ENCODE measurements around the gene ABHD8. TPM values are rescaled to one million over a fixed set of nuclear protein-coding genes. Genes with fewer than 3 reads are reported as not detected.

Gene ABHD8
- total and polyA plus RNA-seq, 2 of the 4 experiments (the other 2 are of a cell fraction): 3.9 to 10.2 TPM

DNA sequence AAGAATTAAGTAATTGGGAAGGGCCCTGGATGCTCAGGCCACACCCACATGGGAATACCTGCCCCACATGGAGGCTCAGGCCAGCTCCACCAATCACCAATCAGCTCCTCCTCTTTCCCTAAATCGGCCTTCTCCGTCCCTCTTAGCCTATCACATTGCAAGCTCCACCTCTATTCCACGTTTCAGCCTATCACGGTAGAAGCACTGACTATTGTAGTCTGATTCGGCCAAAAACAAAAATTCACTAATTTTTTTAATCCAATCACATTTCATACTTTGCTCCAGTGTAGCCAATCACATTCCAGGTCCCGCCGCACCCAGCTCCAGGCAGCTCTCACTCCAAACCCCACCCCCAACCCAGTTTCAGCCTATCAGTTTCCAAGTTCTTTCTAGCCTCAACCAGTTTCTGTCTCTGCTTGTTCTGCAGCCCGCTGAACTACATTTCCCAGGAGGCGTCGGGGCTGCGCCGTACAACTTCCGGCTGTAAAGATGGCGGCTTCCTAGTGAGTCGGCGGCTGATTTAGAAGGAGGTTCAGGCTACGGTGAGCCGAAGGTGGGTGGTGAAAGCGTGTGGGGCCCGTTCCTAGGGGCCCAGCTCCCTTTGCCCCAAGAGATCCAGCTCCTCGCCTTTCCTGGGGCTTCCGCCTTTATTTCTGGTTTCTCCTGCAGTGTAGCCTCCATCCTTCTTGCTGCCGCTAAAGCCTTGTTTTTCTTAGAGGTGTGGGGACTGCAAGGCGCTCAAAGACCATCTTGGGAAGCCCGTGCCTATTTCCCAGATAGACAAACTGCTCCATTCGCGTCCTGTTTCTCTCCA is 36.0 kb downstream of the ABHD8 start, which contains the start of gene BABAM1:
Gene BABAM1, plus strand, starts transcription at position 469 of the 814 bp plus-strand sequence. CDS start 1,364 bp downstream, outside the sequence.
- Histone ChIP-seq H2BK15ac (ENCODE audit: low read depth, low read length) (no peak within 1 kb of the TSS), H3K18ac (ENCODE audit: low read depth, low read length) (no peak within 1 kb of the TSS), H3K4me2 (ENCODE audit: low read depth, low read length) (peak within 1 kb of the TSS; percentile 92), H3K14ac (replicated peaks; ENCODE audit: low read depth, low read length) (peak within 1 kb of the TSS; percentile 81), H3K36me3 (ENCODE audit: control insufficient read depth, insufficient read depth, low read length) (peaks cover 12% of the 10 kb centered on the region; the same call in 1 of the 2 replicates), H3K9me3 (ENCODE audit: control insufficient read depth, insufficient read depth, low read length) (no peaks in the 10 kb centered on the region), H3K9me1 (ENCODE audit: insufficient read depth, low read length) (no peaks in the 10 kb centered on the region), H2AK5ac (ENCODE audit: low read depth, low read length) (peak within 1 kb of the TSS; percentile 54), H4K20me1 (ENCODE audit: insufficient read depth, low read length) (no peaks in the 10 kb centered on the region), H3K27me3 (ENCODE audit: control insufficient read depth, insufficient read depth, low read length) (no peaks in the 10 kb centered on the region), H3K56ac (ENCODE audit: extremely low read depth, insufficient read depth, low read length) (peak within 1 kb of the TSS; percentile 75; the same call in 1 of the 2 replicates), H2BK120ac (ENCODE audit: low read depth, low read length) (no peak within 1 kb of the TSS), H3K4ac (ENCODE audit: low read depth, low read length) (peak within 1 kb of the TSS; percentile 71), H4K91ac (ENCODE audit: insufficient read depth, low read depth, low read length) (peak within 1 kb of the TSS; percentile 48), H3K27ac (ENCODE audit: insufficient read depth, low read length) (peak within 1 kb of the TSS; percentile 68), H3K23ac (ENCODE audit: low read depth, low read length) (peak within 1 kb of the TSS; percentile 78; the same call in 1 of the 2 replicates), H3K9ac (ENCODE audit: low read depth, low read length) (peak within 1 kb of the TSS; percentile 85), H4K5ac (ENCODE audit: low read depth, low read length) (peak within 1 kb of the TSS; percentile 65), H3K79me1 (ENCODE audit: low read depth in 1 of 2, low read length in 2 of 2) (peaks cover 0 to 23% of the 10 kb centered on the region in 2 experiments; a peak in 2 of 4 replicates), H2AK9ac (replicated peaks; ENCODE audit: low read depth, low read length, poor library complexity) (peak within 1 kb of the TSS; percentile 94), H2AFZ (replicated peaks; ENCODE audit: low read length, poor library complexity) (peak within 1 kb of the TSS; percentile 88), H3K4me3 (ENCODE audit: insufficient read depth, low read depth, low read length) (peak within 1 kb of the TSS; percentile 69), H4K8ac (ENCODE audit: low read depth in 2 of 2, low read length in 2 of 2) (peak within 1 kb of the TSS; percentile 68 to 81), H2BK20ac (ENCODE audit: low read depth, low read length) (no peak within 1 kb of the TSS), H2BK5ac (ENCODE audit: low read depth, low read length, poor library complexity, severe bottlenecking) (peak within 1 kb of the TSS; percentile 41), H3K4me1 (ENCODE audit: control insufficient read depth, insufficient read depth, low read length) (no peaks in the 10 kb centered on the region; the same call in 1 of the 2 replicates)
- BruUV-seq (replicated peaks): no TSS peak
- ChIA-PET POLR2A (ENCODE audit: unreplicated experiment) (interaction anchor here (0.7 kb wide), 1 partner anchor 52 kb away, joined by 4 read pairs; the partner anchor contains the start of gene USE1), CTCF (interaction anchor here (0.5 to 0.9 kb wide), 2 partner anchors 13 to 32 kb away, joined by 3 read pairs; no protein-coding TSS in a partner anchor)
- DNase-seq (peak; percentile 100), ATAC-seq (ENCODE audit: low read depth) (peak; percentile 99)
- in situ Hi-C loops (cut with MboI; ENCODE audit: low sequenced_read_pairs) (no loop called here), dilution Hi-C loops (cut with HindIII; ENCODE audit: low sequenced_read_pairs, unreplicated experiment) (no loop called here), intact Hi-C loops (cut with micrococcal nuclease) (loop anchor here (1.0 kb wide), 1 partner anchor 38 kb away; the partner anchor contains the start of gene MRPL34)
- WGBS, 2 experiments (ENCODE audit: extremely low coverage in 2 of 2, insufficient read length in 1 of 2): 0% methylated on average over 7 of the region's 27 CpGs; no CpG with 5 or more reads in 1 of the 2 experiments
- TF ChIP-seq SMC3 (IDR thresholded peaks at IDR 0.05; ENCODE audit: low read depth, low read length): no peak
- no peak for TF ChIP-seq CEBPB (IDR thresholded peaks at IDR 0.05; ENCODE audit: low read depth, low read length)
- peak; percentile 58; the same call in 1 of the 2 replicates for TF ChIP-seq MAZ (IDR thresholded peaks at IDR 0.05; ENCODE audit: borderline replicate concordance, low read depth, low read length)
- TF ChIP-seq, protein P1, sequence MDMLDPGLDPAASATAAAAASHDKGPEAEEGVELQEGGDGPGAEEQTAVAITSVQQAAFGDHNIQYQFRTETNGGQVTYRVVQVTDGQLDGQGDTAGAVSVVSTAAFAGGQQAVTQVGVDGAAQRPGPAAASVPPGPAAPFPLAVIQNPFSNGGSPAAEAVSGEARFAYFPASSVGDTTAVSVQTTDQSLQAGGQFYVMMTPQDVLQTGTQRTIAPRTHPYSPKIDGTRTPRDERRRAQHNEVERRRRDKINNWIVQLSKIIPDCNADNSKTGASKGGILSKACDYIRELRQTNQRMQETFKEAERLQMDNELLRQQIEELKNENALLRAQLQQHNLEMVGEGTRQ (IDR thresholded peaks at IDR 0.05; ENCODE audit: low read depth, low read length): peak; percentile 40; the same call in 1 of the 2 replicates
- no peak for TF ChIP-seq CHD1 (IDR thresholded peaks at IDR 0.05; ENCODE audit: low read depth, low read length)
- TF ChIP-seq, protein P2, sequence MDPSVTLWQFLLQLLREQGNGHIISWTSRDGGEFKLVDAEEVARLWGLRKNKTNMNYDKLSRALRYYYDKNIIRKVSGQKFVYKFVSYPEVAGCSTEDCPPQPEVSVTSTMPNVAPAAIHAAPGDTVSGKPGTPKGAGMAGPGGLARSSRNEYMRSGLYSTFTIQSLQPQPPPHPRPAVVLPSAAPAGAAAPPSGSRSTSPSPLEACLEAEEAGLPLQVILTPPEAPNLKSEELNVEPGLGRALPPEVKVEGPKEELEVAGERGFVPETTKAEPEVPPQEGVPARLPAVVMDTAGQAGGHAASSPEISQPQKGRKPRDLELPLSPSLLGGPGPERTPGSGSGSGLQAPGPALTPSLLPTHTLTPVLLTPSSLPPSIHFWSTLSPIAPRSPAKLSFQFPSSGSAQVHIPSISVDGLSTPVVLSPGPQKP (IDR thresholded peaks at IDR 0.05; ENCODE audit: borderline replicate concordance, low read depth, low read length): no peak
- TF ChIP-seq, protein P3, sequence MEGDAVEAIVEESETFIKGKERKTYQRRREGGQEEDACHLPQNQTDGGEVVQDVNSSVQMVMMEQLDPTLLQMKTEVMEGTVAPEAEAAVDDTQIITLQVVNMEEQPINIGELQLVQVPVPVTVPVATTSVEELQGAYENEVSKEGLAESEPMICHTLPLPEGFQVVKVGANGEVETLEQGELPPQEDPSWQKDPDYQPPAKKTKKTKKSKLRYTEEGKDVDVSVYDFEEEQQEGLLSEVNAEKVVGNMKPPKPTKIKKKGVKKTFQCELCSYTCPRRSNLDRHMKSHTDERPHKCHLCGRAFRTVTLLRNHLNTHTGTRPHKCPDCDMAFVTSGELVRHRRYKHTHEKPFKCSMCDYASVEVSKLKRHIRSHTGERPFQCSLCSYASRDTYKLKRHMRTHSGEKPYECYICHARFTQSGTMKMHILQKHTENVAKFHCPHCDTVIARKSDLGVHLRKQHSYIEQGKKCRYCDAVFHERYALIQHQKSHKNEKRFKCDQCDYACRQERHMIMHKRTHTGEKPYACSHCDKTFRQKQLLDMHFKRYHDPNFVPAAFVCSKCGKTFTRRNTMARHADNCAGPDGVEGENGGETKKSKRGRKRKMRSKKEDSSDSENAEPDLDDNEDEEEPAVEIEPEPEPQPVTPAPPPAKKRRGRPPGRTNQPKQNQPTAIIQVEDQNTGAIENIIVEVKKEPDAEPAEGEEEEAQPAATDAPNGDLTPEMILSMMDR (conservative IDR thresholded peaks at IDR 0.05; ENCODE audit: low read depth, low read length): no peak
- 0 out of 2 replicates have a peak, but pooled peaks have one; percentile 11 for TF ChIP-seq BHLHE40 (IDR thresholded peaks at IDR 0.05; ENCODE audit: low read depth, low read length)
- no peak for TF ChIP-seq RAD21 (IDR thresholded peaks at IDR 0.05; ENCODE audit: low read length)
- TF ChIP-seq RFX5 (IDR thresholded peaks at IDR 0.05; ENCODE audit: low read depth, low read length): 0 out of 2 replicates have a peak, but pooled peaks have one; percentile 14
- peak; percentile 56; the same call in 1 of the 2 replicates for TF ChIP-seq MXI1 (IDR thresholded peaks at IDR 0.05; ENCODE audit: borderline replicate concordance, low read depth, low read length)
- peak; percentile 10; the same call in 1 of the 2 replicates for TF ChIP-seq MAFK (IDR thresholded peaks at IDR 0.05; ENCODE audit: low read depth, low read length)

Data from IMR-90 (cell line).